H1 (cell line): ENCODE measurements around the gene RAB24. TPM values are rescaled to one million over a fixed set of nuclear protein-coding genes. Genes with fewer than 3 reads are reported as not detected.

ENCODE experiments used
- CTCF ChIA-PET: fragments of 300-600 bp; sonication (Branson Sonifier 250); formaldehyde crosslinking; loops from one replicate; lab custom pipeline; 2021; ENCODE audit not compliant: partially characterized antibody; lab: Charles Lee
- POLR2A ChIA-PET: fragments of 300-600 bp; sonication (Branson Sonifier 250); formaldehyde crosslinking; loops from one replicate; lab custom pipeline; 2021; ENCODE audit warnings: inconsistent platforms; ENCODE audit not compliant: partially characterized antibody; lab: Charles Lee
- DNase-seq, 2 experiments: peaks; one replicate each; pipeline versions ENCODE4 v3.0.0 to v3.0.0-alpha.2; 2010 to 2022; ENCODE audit warnings: low spot score in 2 of 2, low read depth in 1 of 2, mixed read lengths in 1 of 2
- FAIRE-seq: peaks from 2 replicates; lab custom pipeline; 2011; peaks lifted over from hg19 to GRCh38; lab: Jason Lieb, UNC
- H2AFZ ChIP-seq: 2 replicates; pipeline ENCODE4 v1.8.1; 2012; ENCODE audit warnings: low read length, inconsistent platforms
- H2AK5ac ChIP-seq: 2 replicates; pipeline ENCODE4 v1.6.1; 2013; ENCODE audit warnings: low read depth, low read length
- H2BK120ac ChIP-seq: replicated peaks from 2 replicates; pipeline ENCODE3; 2013; ENCODE audit warnings: low read depth, low read length, inconsistent platforms
- H2BK12ac ChIP-seq: 2 replicates; pipeline ENCODE4 v1.6.1; 2013; ENCODE audit warnings: low read depth, low read length
- H2BK15ac ChIP-seq: 2 replicates; pipeline ENCODE4 v1.6.1; 2013; ENCODE audit warnings: low read length
- H2BK20ac ChIP-seq: 2 replicates; pipeline ENCODE4 v1.6.1; 2013; ENCODE audit warnings: low read length
- H2BK5ac ChIP-seq: 2 replicates; pipeline ENCODE4 v1.6.1; 2013; ENCODE audit warnings: low read depth, low read length
- H3K14ac ChIP-seq: 2 replicates; pipeline ENCODE4 v1.6.1; 2013; ENCODE audit warnings: inconsistent platforms; ENCODE audit not compliant: insufficient read length
- H3K18ac ChIP-seq: 2 replicates; pipeline ENCODE4 v1.6.1; 2013; ENCODE audit warnings: low read length; ENCODE audit errors: extremely low read depth
- H3K23ac ChIP-seq: 2 replicates; pipeline ENCODE4 v1.6.1; 2013; ENCODE audit warnings: inconsistent platforms; ENCODE audit not compliant: insufficient read length
- H3K23me2 ChIP-seq: 2 replicates; pipeline ENCODE4 v1.6.1; 2013; ENCODE audit warnings: low read depth, low read length
- H3K27ac ChIP-seq: 2 replicates; pipeline ENCODE4 v1.6.1; 2011; ENCODE audit warnings: low read depth, low read length, inconsistent platforms
- H3K27me3 ChIP-seq, 4 experiments: replicated peaks in 1 of 4; 1 replicate in 1 of 4; 2 replicates in 3 of 4; pipeline versions ENCODE4 v1.6.1 to v1.8.1; 2011 to 2013; ENCODE audit warnings: low read length in 3 of 4, mild to moderate bottlenecking in 3 of 4, inconsistent platforms in 2 of 4, mixed read lengths in 2 of 4, moderate library complexity in 1 of 4; ENCODE audit not compliant: control insufficient read depth in 3 of 4, insufficient read depth in 3 of 4; ENCODE audit errors: extremely low read depth in 1 of 4
- H3K36me3 ChIP-seq, 4 experiments: 2 replicates each; pipeline versions ENCODE4 v1.6.1 to v1.8.1; 2011 to 2013; ENCODE audit warnings: mild to moderate bottlenecking in 4 of 4, low read length in 3 of 4, moderate library complexity in 2 of 4, control low read depth in 1 of 4, inconsistent platforms in 1 of 4; ENCODE audit not compliant: insufficient read depth in 4 of 4, control insufficient read depth in 2 of 4
- H3K4ac ChIP-seq: replicated peaks from 2 replicates; pipeline ENCODE3; 2013; ENCODE audit warnings: low read length, low read depth, mixed read lengths, inconsistent platforms; ENCODE audit not compliant: insufficient read length
- H3K4me1 ChIP-seq, 4 experiments: replicated peaks in 1 of 4; 1 replicate in 1 of 4; 2 replicates in 3 of 4; pipeline versions ENCODE4 v1.6.1 to v1.8.1; 2011 to 2013; ENCODE audit warnings: low read length in 3 of 4, inconsistent platforms in 2 of 4, mixed read lengths in 1 of 4; ENCODE audit not compliant: insufficient read depth in 4 of 4, control insufficient read depth in 3 of 4
- H3K4me2 ChIP-seq, 2 experiments: 2 replicates each; pipeline versions ENCODE4 v1.6.1 to v1.8.1; 2011 to 2013; ENCODE audit warnings: low read depth in 2 of 2, low read length in 2 of 2, control low read depth in 1 of 2, inconsistent platforms in 1 of 2, mild to moderate bottlenecking in 1 of 2; ENCODE audit not compliant: insufficient read depth in 1 of 2
- H3K4me3 ChIP-seq, 4 experiments: fragments of 200-600, 300-600 bp in 1 of 4; sonication (generic), shearing (Covaris generic), sonication (Bioruptor Twin) in 1 of 4; 2 replicates each; pipeline versions ENCODE4 v1.5.1 to v1.8.1; 2011 to 2016; ENCODE audit warnings: low read length in 4 of 4, low read depth in 3 of 4, control low read depth in 2 of 4, inconsistent platforms in 2 of 4, mild to moderate bottlenecking in 2 of 4, mixed read lengths in 1 of 4, moderate library complexity in 1 of 4; ENCODE audit not compliant: insufficient read depth in 2 of 4; ENCODE audit errors: extremely low read depth in 1 of 4
- H3K56ac ChIP-seq: replicated peaks from 2 replicates; pipeline ENCODE3; 2013; ENCODE audit warnings: low read depth, mild to moderate bottlenecking, mixed read lengths, low read length, inconsistent platforms; ENCODE audit not compliant: insufficient read length
- H3K79me1 ChIP-seq: 2 replicates; pipeline ENCODE4 v1.6.1; 2013; ENCODE audit warnings: low read depth, low read length, control low read depth
- H3K79me2 ChIP-seq, 2 experiments: 2 replicates each; pipeline versions ENCODE4 v1.6.1 to v1.8.1; 2012 to 2013; ENCODE audit warnings: low read length in 2 of 2, mild to moderate bottlenecking in 2 of 2, inconsistent platforms in 1 of 2; ENCODE audit not compliant: insufficient read depth in 2 of 2, control insufficient read depth in 1 of 2
- H3K9ac ChIP-seq, 4 experiments: replicated peaks in 1 of 4; 1 replicate in 1 of 4; 2 replicates in 3 of 4; pipeline versions ENCODE4 v1.6.1 to v1.8.1; 2011 to 2013; ENCODE audit warnings: low read depth in 3 of 4, low read length in 3 of 4, control low read depth in 2 of 4, mild to moderate bottlenecking in 2 of 4, moderate library complexity in 2 of 4, inconsistent platforms in 1 of 4; ENCODE audit errors: extremely low read depth in 1 of 4
- H3K9me3 ChIP-seq, 2 experiments: 2 replicates each; pipeline versions ENCODE4 v1.6.1 to v1.8.1; 2012 to 2013; ENCODE audit warnings: mild to moderate bottlenecking in 2 of 2, moderate library complexity in 2 of 2, control low read depth in 1 of 2, inconsistent platforms in 1 of 2, low read depth in 1 of 2, low read length in 1 of 2, mixed read lengths in 1 of 2; ENCODE audit not compliant: insufficient read depth in 2 of 2
- H4K20me1 ChIP-seq, 2 experiments: replicated peaks in 1 of 2; 2 replicates each; pipeline versions ENCODE3 to v1.8.1; 2011 to 2013; ENCODE audit warnings: inconsistent platforms in 2 of 2, low read length in 2 of 2, mild to moderate bottlenecking in 1 of 2; ENCODE audit not compliant: insufficient read depth in 2 of 2, control insufficient read depth in 1 of 2
- H4K5ac ChIP-seq: 2 replicates; pipeline ENCODE4 v1.6.1; 2013; ENCODE audit warnings: low read length, low read depth, mixed read lengths, inconsistent platforms; ENCODE audit not compliant: insufficient read length
- H4K8ac ChIP-seq: 2 replicates; pipeline ENCODE4 v1.8.0; 2013; ENCODE audit warnings: mild to moderate bottlenecking, moderate library complexity, low read length, inconsistent platforms; ENCODE audit not compliant: insufficient read depth; ENCODE audit errors: extremely low read depth
- H4K91ac ChIP-seq: replicated peaks from 2 replicates; pipeline ENCODE3; 2013; ENCODE audit warnings: low read length, mixed read lengths, inconsistent platforms; ENCODE audit not compliant: insufficient read length
- EGR1 ChIP-seq: IDR thresholded peaks from 2 replicates; pipeline ENCODE4 v1.6.1; 2011; ENCODE audit warnings: low read depth, low read length, borderline replicate concordance
- FOSL1 ChIP-seq: IDR thresholded peaks from 2 replicates; pipeline ENCODE4 v1.6.1; 2011; ENCODE audit warnings: mild to moderate bottlenecking, low read depth, low read length, moderate library complexity; ENCODE audit not compliant: insufficient read depth
- HDAC6 ChIP-seq: IDR thresholded peaks from one replicate; pipeline ENCODE4 v1.7.1; 2012; ENCODE audit warnings: low read depth, mild to moderate bottlenecking, inconsistent platforms, low read length, moderate library complexity
- JUN ChIP-seq: IDR thresholded peaks from 2 replicates; pipeline ENCODE4 v1.6.1; 2011; ENCODE audit warnings: low read depth, mild to moderate bottlenecking, improper control_type of control experiment, low read length
- RAD21 ChIP-seq, 2 experiments: IDR thresholded peaks in 1 of 2; conservative IDR thresholded peaks in 1 of 2; 2 replicates each; pipeline ENCODE4 v1.6.1; 2011; ENCODE audit warnings: low read depth in 2 of 2, low read length in 2 of 2, improper control_type of control experiment in 1 of 2, inconsistent platforms in 1 of 2, mild to moderate bottlenecking in 1 of 2, moderate library complexity in 1 of 2
- RNF2 ChIP-seq: fragments of 200-900, 300-1000 bp; sonication (generic); IDR thresholded peaks from 2 replicates; pipeline ENCODE4 v1.7.1; 2016; ENCODE audit warnings: borderline replicate concordance, low read depth, mild to moderate bottlenecking, antibody characterized with exemption, low read length; ENCODE audit not compliant: poor library complexity, severe bottlenecking; ENCODE audit errors: missing control alignments
- SP2 ChIP-seq: IDR thresholded peaks from 2 replicates; pipeline ENCODE4 v1.6.1; 2012; ENCODE audit warnings: mild to moderate bottlenecking, low read length, inconsistent platforms
- WGBS, 2 experiments: shearing (Covaris generic) in 1 of 2; methylation state at CpG; one replicate each; pipeline versions ENCODE4 v1.1.6 to v1.1.7; 2013 to 2015; ENCODE audit warnings: low lambda C conversion rate in 2 of 2, mixed read lengths in 2 of 2, inconsistent platforms in 1 of 2, low coverage in 1 of 2, missing lambda C conversion rate in 1 of 2; ENCODE audit not compliant: insufficient replicate concordance in 2 of 2, insufficient coverage in 1 of 2, insufficient read length in 1 of 2; ENCODE audit errors: extremely low coverage in 1 of 2, missing lambda C conversion rate in 1 of 2; 5-methylcytosine and 5-hydroxymethylcytosine counted together
- polyA plus RNA-seq, 7 experiments: library from polyadenylated mRNA; depleted of rRNA in 3 of 7; stranded (reverse) in 5 of 7; unstranded in 2 of 7; fragments of >200 nt in 5 of 7; fragments of 200-250 nt in 2 of 7; gene quantifications; 1 replicate in 5 of 7; 2 replicates in 1 of 7; 4 replicates in 1 of 7; pipeline versions ENCODE4 v1.2.1 to v1.2.3, GENCODE V29; 2011 to 2013; ENCODE audit warnings: missing spikeins in 2 of 7, mixed read lengths in 2 of 7
- total RNA-seq: library from RNA; stranded (reverse); fragmentation: NEBNext Ultra II Directional; extraction: Animal tissue kit (Norgen Biotek cat#: 25700); gene quantifications from 2 replicates; pipeline ENCODE4 v1.2.1, GENCODE V29; 2021

Gene RAB24
- total and polyA plus RNA-seq, 2 of the 8 experiments (the other 6 are each of a cell fraction or from before 2014, with no cell fraction given) = 18.8 to 33.8 TPM

GRCh38 chr5:177269232-177269895 lies 34.2 kb downstream of the RAB24 start:
- H4K91ac ChIP-seq = no peak overlapping the region
- no peak overlapping the region for H4K5ac ChIP-seq
- no peak overlapping the region for H3K4ac ChIP-seq
- WGBS, 2 experiments = 92% methylated on average over 7 of the region's 7 CpGs; no CpG with 5 or more reads in 1 of the 2 experiments
- no peak overlapping the region for H2BK15ac ChIP-seq
- peaks cover 0 to 2% of the 10 kb centered on the region in 2 experiments for H4K20me1 ChIP-seq
- no peak overlapping the region for H2BK20ac ChIP-seq
- H3K14ac ChIP-seq = no peak overlapping the region
- H3K27ac ChIP-seq = no peak overlapping the region
- no peaks in the 10 kb centered on the region for H3K23me2 ChIP-seq
- no peak overlapping the region for H2BK120ac ChIP-seq
- DNase-seq = no peak
- no peak overlapping the region for H2AFZ ChIP-seq
- H2BK12ac ChIP-seq = no peak overlapping the region
- CTCF ChIA-PET = interaction anchor here (0.6 to 4.9 kb wide), 3 partner anchors 24 to 157 kb away, joined by 3 to 23 read pairs (median 3); no protein-coding TSS in a partner anchor
- no peak for FAIRE-seq
- H3K79me1 ChIP-seq = 0 out of 2 replicates have a peak, but pooled peaks cover 2% of the 10 kb centered on the region
- H3K4me3 ChIP-seq = no peak overlapping the region
- H3K9me3 ChIP-seq = no peaks in the 10 kb centered on the region
- no peak overlapping the region for H4K8ac ChIP-seq
- H3K79me2 ChIP-seq = no peaks in the 10 kb centered on the region; a peak in 1 of 4 replicates
- no peak overlapping the region for H3K23ac ChIP-seq
- H3K36me3 ChIP-seq = peaks cover 39 to 81% (median 61%) of the 10 kb centered on the region in 4 experiments
- H3K4me2 ChIP-seq = no peak overlapping the region
- H2AK5ac ChIP-seq = no peak overlapping the region
- no peak overlapping the region for H3K56ac ChIP-seq
- no peak overlapping the region for H3K18ac ChIP-seq
- no peak overlapping the region for H2BK5ac ChIP-seq
- H3K27me3 ChIP-seq = no peaks in the 10 kb centered on the region
- no peaks in the 10 kb centered on the region for H3K4me1 ChIP-seq
- POLR2A ChIA-PET = interaction anchor here (0.6 to 1.8 kb wide), 3 partner anchors 16 to 85 kb away, joined by 3 to 5 read pairs (median 3); no protein-coding TSS in a partner anchor
- no peak overlapping the region for H3K9ac ChIP-seq
- TF ChIP-seq EGR1 (no peak), HDAC6 (no peak), RNF2 (no peak), JUN (no peak), SP2 (no peak), FOSL1 (no peak), RAD21 (IDR thresholded peaks at IDR 0.05 in 1 of 2, conservative IDR thresholded peaks at IDR 0.05 in 1 of 2; ENCODE audit: low read depth in 2 of 2, low read length in 2 of 2) (no peak)
